ENCODE measurements around the gene CATSPERB.
"Not testable (repeated sequence)": the region's sequence is repeated elsewhere in the genome, so short reads cannot be mapped to it uniquely, and the experiment has no call there.

CATSPERB gene

GRCh38 chr14:91575469-91576208, 156.2 kb downstream of the CATSPERB start:
- DNase-seq = no peak

GRCh38 chr14:91573894-91574837, 157.7 kb downstream of the CATSPERB start:
- DNase-seq = peak; percentile 79

GRCh38 chr14:91573528-91573893, 158.4 kb downstream of the CATSPERB start:
- no peak for DNase-seq

GRCh38 chr14:91570021-91570420, 161.9 kb downstream of the CATSPERB start:
- no peak for DNase-seq

- no peak for DNase-seq
These were observed 162.6 kb downstream of the CATSPERB start for GRCh38 chr14:91569301-91569700.

GRCh38 chr14:91568626-91569025, 163.3 kb downstream of the CATSPERB start:
- DNase-seq = no peak

GRCh38 chr14:91567827-91568226, 164.1 kb downstream of the CATSPERB start:
- DNase-seq = not testable (repeated sequence)

GRCh38 chr14:91555531-91555930, 176.4 kb downstream of the CATSPERB start:
- no peak for DNase-seq

GRCh38 chr14:91554535-91555332, 177.2 kb downstream of the CATSPERB start:
- no peak for DNase-seq

- no peak for DNase-seq
These were observed 183.8 kb downstream of the CATSPERB start for GRCh38 chr14:91548108-91548507.

GRCh38 chr14:91545946-91546716, 185.8 kb downstream of the CATSPERB start:
- peak; percentile 6 for DNase-seq

GRCh38 chr14:91545204-91545603, 186.7 kb downstream of the CATSPERB start:
- no peak for DNase-seq

GRCh38 chr14:91536327-91536726, 195.6 kb downstream of the CATSPERB start:
- no peak for DNase-seq

- not testable (repeated sequence) for DNase-seq
These were observed 197.8 kb downstream of the CATSPERB start for GRCh38 chr14:91534059-91534458.

GRCh38 chr14:91533623-91534022, 198.3 kb downstream of the CATSPERB start:
- DNase-seq = no peak
